NCI-H1417 treated with DMSO at 0.1 percent for 48 hours (cell line): ENCODE data around the gene NCAM2.

ENCODE experiments used
- DNase-seq: peaks from one replicate; lab custom pipeline; 2025; lab: John Stamatoyannopoulos, UW

The NCAM2 gene

GRCh38 chr21:21458124-21458631 is 460.0 kb downstream of the NCAM2 start:
- DNase-seq = no peak

GRCh38 chr21:21460979-21461378 is 462.8 kb downstream of the NCAM2 start:
- DNase-seq = no peak

- DNase-seq = no peak
Measured at GRCh38 chr21:21463456-21463855, 465.2 kb downstream of the NCAM2 start.

- no peak for DNase-seq
Measured at GRCh38 chr21:21464684-21465083, 466.5 kb downstream of the NCAM2 start.

- DNase-seq = no peak
Measured at GRCh38 chr21:21466752-21467151, 468.5 kb downstream of the NCAM2 start.

GRCh38 chr21:21468003-21468402 is 469.8 kb downstream of the NCAM2 start:
- DNase-seq = no peak

- DNase-seq = no peak
Measured at GRCh38 chr21:21481239-21481638, 483.0 kb downstream of the NCAM2 start.

GRCh38 chr21:21508859-21509258 is 510.6 kb downstream of the NCAM2 start:
- DNase-seq = no peak

- no peak for DNase-seq
Measured at GRCh38 chr21:21530680-21531079, 532.5 kb downstream of the NCAM2 start.

- no peak for DNase-seq
Measured at GRCh38 chr21:21547368-21547953, 549.3 kb downstream of the NCAM2 start.

- no peak for DNase-seq
Measured at GRCh38 chr21:21559285-21560045, 561.3 kb downstream of the NCAM2 start.
